Body of pancreas (tissue), 4 donors: ENCODE data around the gene MKI67. TPM values are rescaled to one million over a fixed set of nuclear protein-coding genes. Genes with fewer than 3 reads are reported as not detected.

Experiments
- ATAC-seq: fragments of 150-250 bp; one replicate; pipeline ENCODE4 v1.9.1; 2016
- DNase-seq, 4 donors: peaks; one replicate each; pipeline ENCODE4 v3.0.0-alpha.2; 2019
- H3K27ac ChIP-seq, 4 donors: fragments of 200-600 bp; sonication (generic); 1 replicate in 3 of 4; 2 replicates in 1 of 4; pipeline versions ENCODE4 v1.5.1 to v1.6.1; 2016 to 2019; ENCODE audit warnings: mild to moderate bottlenecking in 1 of 4, mixed read lengths in 1 of 4, moderate library complexity in 1 of 4
- H3K27me3 ChIP-seq, 2 donors: fragments of 200-600 bp; sonication (generic); one replicate each; pipeline ENCODE4 v1.6.0; 2016; ENCODE audit warnings: mild to moderate bottlenecking in 1 of 2
- H3K36me3 ChIP-seq, 2 donors: fragments of 200-600 bp; sonication (generic); replicated peaks in 1 of 2; 2 replicates each; pipeline ENCODE4 v1.5.1; 2016; ENCODE audit warnings: low read depth in 2 of 2; ENCODE audit not compliant: insufficient read depth in 1 of 2
- H3K4me1 ChIP-seq: fragments of 200-600 bp; sonication (generic); one replicate; pipeline ENCODE4 v1.6.0; 2016
- H3K4me3 ChIP-seq, 2 donors: fragments of 200-600 bp; sonication (generic); 1 replicate in 1 of 2; 2 replicates in 1 of 2; pipeline ENCODE4 v1.5.1; 2016 to 2019
- H3K9me3 ChIP-seq, 3 donors: fragments of 200-600 bp; sonication (generic); 1 replicate in 2 of 3; 2 replicates in 1 of 3; pipeline ENCODE4 v1.5.1; 2016
- POLR2A ChIP-seq, 3 donors: fragments of 450-650 bp; IDR thresholded peaks; one replicate each; pipeline ENCODE4 v1.6.1; 2016; ENCODE audit warnings: antibody characterized with exemption in 3 of 3, mild to moderate bottlenecking in 2 of 3
- WGBS, 2 donors: methylation state at CpG; one replicate each; pipeline ENCODE4 v1.1.5; 2017; 5-methylcytosine and 5-hydroxymethylcytosine counted together
- intact Hi-C: fragments of 100-400 bp; cut with DNase I; formaldehyde crosslinking; loops from one replicate; pipeline ENCODE4 v1.15.1; 2023
- total RNA-seq, 2 donors: library from RNA; depleted of rRNA; stranded (reverse); fragments of >200 nt; gene quantifications; one replicate each; pipeline ENCODE4 v1.1.0, GENCODE V29; 2016
- TF ChIP-seq, protein P1 (sequence below), 7 experiments: fragments of 450-650 bp in 4 of 7; fragments of 200-600 bp in 3 of 7; sonication (generic) in 3 of 7; IDR thresholded peaks; one replicate each; pipeline ENCODE4 v1.5.1; 2016 to 2019; ENCODE audit warnings: antibody characterized with exemption in 7 of 7

The MKI67 gene
- total RNA-seq, 2 donors from 2014 or later = under 0.01 to 0.33 TPM

DNA sequence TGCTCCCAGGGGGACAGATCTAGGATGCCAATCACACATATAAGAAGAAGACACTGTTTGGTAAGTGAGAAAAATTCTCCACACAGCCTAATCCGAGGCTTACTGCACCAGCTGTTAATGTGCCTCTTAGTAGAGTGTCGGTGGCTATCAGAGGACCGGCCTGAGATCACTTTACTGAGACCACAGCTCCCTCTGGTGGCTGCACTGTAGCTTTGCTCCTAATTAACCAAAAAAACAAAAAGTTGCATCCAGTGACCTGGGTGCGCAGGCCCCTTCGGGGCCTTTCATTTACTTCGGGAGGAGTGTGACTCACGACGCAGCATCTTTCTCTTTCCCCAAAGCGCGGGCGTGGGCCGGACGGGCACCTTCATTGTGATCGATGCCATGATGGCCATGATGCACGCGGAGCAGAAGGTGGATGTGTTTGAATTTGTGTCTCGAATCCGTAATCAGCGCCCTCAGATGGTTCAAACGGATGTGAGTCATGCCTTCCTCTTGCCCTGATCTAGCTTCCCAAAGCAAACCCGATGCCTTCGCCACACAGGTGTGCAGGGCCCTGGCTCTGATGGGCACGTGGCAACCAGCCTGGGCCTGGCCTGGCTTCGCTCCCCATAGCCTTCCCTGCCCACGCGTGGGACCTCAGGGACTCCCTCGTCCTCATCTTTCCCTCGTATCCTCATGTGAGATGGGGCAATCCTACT, 56.7 kb downstream of the MKI67 start:
- DNase-seq (peak; percentile 69 to 79 (median 76)), ATAC-seq (peak; percentile 73)
- TF ChIP-seq, protein P1, sequence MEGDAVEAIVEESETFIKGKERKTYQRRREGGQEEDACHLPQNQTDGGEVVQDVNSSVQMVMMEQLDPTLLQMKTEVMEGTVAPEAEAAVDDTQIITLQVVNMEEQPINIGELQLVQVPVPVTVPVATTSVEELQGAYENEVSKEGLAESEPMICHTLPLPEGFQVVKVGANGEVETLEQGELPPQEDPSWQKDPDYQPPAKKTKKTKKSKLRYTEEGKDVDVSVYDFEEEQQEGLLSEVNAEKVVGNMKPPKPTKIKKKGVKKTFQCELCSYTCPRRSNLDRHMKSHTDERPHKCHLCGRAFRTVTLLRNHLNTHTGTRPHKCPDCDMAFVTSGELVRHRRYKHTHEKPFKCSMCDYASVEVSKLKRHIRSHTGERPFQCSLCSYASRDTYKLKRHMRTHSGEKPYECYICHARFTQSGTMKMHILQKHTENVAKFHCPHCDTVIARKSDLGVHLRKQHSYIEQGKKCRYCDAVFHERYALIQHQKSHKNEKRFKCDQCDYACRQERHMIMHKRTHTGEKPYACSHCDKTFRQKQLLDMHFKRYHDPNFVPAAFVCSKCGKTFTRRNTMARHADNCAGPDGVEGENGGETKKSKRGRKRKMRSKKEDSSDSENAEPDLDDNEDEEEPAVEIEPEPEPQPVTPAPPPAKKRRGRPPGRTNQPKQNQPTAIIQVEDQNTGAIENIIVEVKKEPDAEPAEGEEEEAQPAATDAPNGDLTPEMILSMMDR (IDR thresholded peaks at IDR 0.05) = peak; percentile 72 to 84 (median 80)
- TF ChIP-seq POLR2A (IDR thresholded peaks at IDR 0.05) = no peak
- intact Hi-C loops = no loop called here
- Histone ChIP-seq H3K9me3 (no peaks in the 10 kb centered on the region), H3K27ac (no peak overlapping the region), H3K27me3 (no peaks in the 10 kb centered on the region), H3K4me1 (no peaks in the 10 kb centered on the region), H3K4me3 (no peak overlapping the region), H3K36me3 (no peaks in the 10 kb centered on the region)
- whole genome bisulfite sequencing, 2 donors = 24 to 30% methylated on average over 18 to 28 of the region's 28 CpGs

GRCh38 chr10:128068398-128069285, 57.6 kb downstream of the MKI67 start:
- TF ChIP-seq, protein P1 (IDR thresholded peaks at IDR 0.05) = no peak
- TF ChIP-seq POLR2A (IDR thresholded peaks at IDR 0.05) = no peak
- intact Hi-C loops = no loop called here
- no peak overlapping the region for H3K4me3 ChIP-seq
- no peak for DNase-seq
- no peaks in the 10 kb centered on the region for H3K9me3 ChIP-seq
- WGBS, 2 donors = 67 to 82% methylated on average over 10 to 18 of the region's 19 CpGs
- H3K4me1 ChIP-seq = no peaks in the 10 kb centered on the region
- no peak for ATAC-seq
- no peaks in the 10 kb centered on the region for H3K36me3 ChIP-seq
- H3K27ac ChIP-seq = no peak overlapping the region
- no peaks in the 10 kb centered on the region for H3K27me3 ChIP-seq

- ATAC-seq = no peak
- H3K27me3 ChIP-seq = no peaks in the 10 kb centered on the region
- 79 to 83% methylated on average over 12 to 25 of the region's 25 CpGs for WGBS, 2 donors
- H3K4me3 ChIP-seq = no peak overlapping the region
- DNase-seq = no peak
- H3K9me3 ChIP-seq = no peaks in the 10 kb centered on the region
- TF ChIP-seq, protein P1 (IDR thresholded peaks at IDR 0.05) = no peak
- no peak for TF ChIP-seq POLR2A (IDR thresholded peaks at IDR 0.05)
- no peaks in the 10 kb centered on the region for H3K36me3 ChIP-seq
- H3K4me1 ChIP-seq = no peaks in the 10 kb centered on the region
- H3K27ac ChIP-seq = no peak overlapping the region
- intact Hi-C loops = no loop called here
These were observed 58.4 kb downstream of the MKI67 start for GRCh38 chr10:128067691-128068397.

- 72 to 83% methylated on average over 13 of the region's 13 CpGs for WGBS, 2 donors
- Histone ChIP-seq H3K9me3 (no peaks in the 10 kb centered on the region), H3K36me3 (no peaks in the 10 kb centered on the region), H3K27me3 (no peaks in the 10 kb centered on the region), H3K4me3 (no peak overlapping the region), H3K4me1 (no peaks in the 10 kb centered on the region), H3K27ac (no peak overlapping the region)
- DNase-seq (no peak), ATAC-seq (no peak)
- intact Hi-C loops = no loop called here
- no peak for TF ChIP-seq POLR2A (IDR thresholded peaks at IDR 0.05)
- TF ChIP-seq, protein P1 (IDR thresholded peaks at IDR 0.05) = peak in 1 of 7 experiments; percentile 12
These were observed 59.3 kb downstream of the MKI67 start for GRCh38 chr10:128066870-128067382.
